ENCODE results near the gene RBMX.

RBMX gene

DNA sequence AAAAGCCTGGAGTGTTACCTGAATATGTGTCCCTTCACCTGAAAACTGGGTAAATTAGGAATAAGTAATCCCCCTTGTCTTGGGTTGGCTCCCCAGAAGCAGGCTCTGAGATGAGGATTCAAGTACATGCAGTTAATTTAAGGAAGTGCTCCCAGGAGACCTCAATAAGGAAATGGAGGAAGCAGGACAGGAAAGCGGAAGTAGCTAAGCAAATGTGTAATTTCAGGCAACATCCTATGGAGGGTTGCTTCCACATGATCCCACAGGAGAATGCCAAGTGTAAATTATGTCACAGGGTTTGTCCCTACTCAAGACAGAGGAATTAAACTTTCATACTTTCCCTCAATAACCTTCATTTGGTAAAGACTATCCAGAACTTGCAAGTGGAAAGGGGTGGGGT, 51.7 kb downstream of the RBMX start:
- no peak for FAIRE-seq

DNA sequence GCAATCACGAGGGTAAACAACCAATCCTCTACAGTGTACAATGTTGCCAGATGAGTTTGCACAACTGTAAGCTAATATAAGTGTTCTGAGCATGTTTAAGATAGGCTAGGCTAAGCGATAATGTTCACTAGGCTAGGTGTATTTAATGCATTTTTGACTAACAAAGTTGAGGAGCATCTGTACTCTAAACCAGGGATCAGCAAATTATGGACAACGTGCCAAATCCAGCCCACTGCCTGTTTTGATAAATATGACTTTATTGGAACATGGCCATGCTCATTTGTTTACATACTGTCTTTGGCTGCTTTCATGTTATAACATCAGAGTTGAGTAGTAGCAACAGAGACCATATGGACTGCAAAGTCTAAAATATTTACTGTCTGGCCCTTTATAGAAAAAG, 53.5 kb downstream of the RBMX start:
- no peak for FAIRE-seq

DNA sequence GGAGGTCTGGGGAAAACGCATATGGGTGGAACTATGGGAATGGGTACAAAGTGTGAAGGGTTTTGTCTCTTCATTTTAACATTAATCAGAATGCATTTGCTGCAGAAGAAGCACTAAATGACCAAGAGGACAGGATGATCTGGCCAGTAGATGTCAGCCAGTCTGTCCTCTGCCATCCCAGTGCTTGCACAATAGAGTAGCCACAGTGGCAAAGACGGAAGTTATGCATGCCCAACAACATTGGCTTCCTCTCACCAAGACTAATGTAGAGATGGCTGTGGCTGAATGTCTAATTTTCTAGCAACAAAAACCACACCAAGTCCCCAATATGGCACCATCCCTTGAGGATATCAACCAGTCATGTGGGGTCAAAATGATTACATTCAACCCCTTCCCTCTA, 54.8 kb downstream of the RBMX start:
- FAIRE-seq, result no peak
